Nucleus accumbens (tissue), 56 donors: Measurements from ENCODE around the gene SLC25A41.

Experiments
- DNase-seq, 56 donors: peaks; one replicate each; lab custom pipeline; 2025; lab: John Stamatoyannopoulos, UW

The SLC25A41 gene

GRCh38 chr19:6433663-6434062 is at the start of gene SLC25A41:
Gene SLC25A41, minus strand, starts transcription at chr19:6433763. Its CDS starts 70 bp downstream, at chr19:6433693.
- DNase-seq, result no peak

- DNase-seq, result no peak
These were observed 49.7 kb upstream of the SLC25A41 start for GRCh38 chr19:6483235-6483634.

GRCh38 chr19:6482343-6482686 is 48.8 kb upstream of the SLC25A41 start:
- DNase-seq, result no peak

- peak in 40 of 56 donors; percentile 8 to 69 (median 35) for DNase-seq
These were observed 48.2 kb upstream of the SLC25A41 start, which contains the start of gene DENND1C for GRCh38 chr19:6481541-6482342. Gene DENND1C, minus strand, starts transcription at chr19:6481787. Its CDS starts 92 bp downstream, at chr19:6481695.

- DNase-seq, result no peak
These were observed 47.4 kb upstream of the SLC25A41 start for GRCh38 chr19:6480848-6481415.

GRCh38 chr19:6479836-6480398 is 46.4 kb upstream of the SLC25A41 start:
- DNase-seq, result no peak

- DNase-seq, result no peak
These were observed 45.3 kb upstream of the SLC25A41 start for GRCh38 chr19:6478815-6479214.

- no peak for DNase-seq
These were observed 43.4 kb upstream of the SLC25A41 start for GRCh38 chr19:6476896-6477431.

GRCh38 chr19:6476155-6476895 is 42.8 kb upstream of the SLC25A41 start:
- peak in 49 of 56 donors; percentile 14 to 86 (median 57) for DNase-seq

GRCh38 chr19:6475321-6476108 is 42.0 kb upstream of the SLC25A41 start:
- DNase-seq, result peak in 1 of 56 donors; percentile 24

GRCh38 chr19:6473647-6474046 is 40.1 kb upstream of the SLC25A41 start:
- no peak for DNase-seq

- no peak for DNase-seq
These were observed 39.1 kb upstream of the SLC25A41 start for GRCh38 chr19:6472713-6473112.

GRCh38 chr19:6471076-6471475 is 37.5 kb upstream of the SLC25A41 start:
- DNase-seq, result no peak

GRCh38 chr19:6470173-6470572 is 36.6 kb upstream of the SLC25A41 start:
- DNase-seq, result no peak

- no peak for DNase-seq
These were observed 33.8 kb upstream of the SLC25A41 start for GRCh38 chr19:6467384-6467783.

- DNase-seq, result no peak
These were observed 33.1 kb upstream of the SLC25A41 start for GRCh38 chr19:6466526-6467248.

- no peak for DNase-seq
These were observed 32.1 kb upstream of the SLC25A41 start for GRCh38 chr19:6465663-6466062.

- DNase-seq, result no peak
These were observed 31.4 kb upstream of the SLC25A41 start for GRCh38 chr19:6465006-6465405.
